ENCODE results near the gene ROGDI.

DNA sequence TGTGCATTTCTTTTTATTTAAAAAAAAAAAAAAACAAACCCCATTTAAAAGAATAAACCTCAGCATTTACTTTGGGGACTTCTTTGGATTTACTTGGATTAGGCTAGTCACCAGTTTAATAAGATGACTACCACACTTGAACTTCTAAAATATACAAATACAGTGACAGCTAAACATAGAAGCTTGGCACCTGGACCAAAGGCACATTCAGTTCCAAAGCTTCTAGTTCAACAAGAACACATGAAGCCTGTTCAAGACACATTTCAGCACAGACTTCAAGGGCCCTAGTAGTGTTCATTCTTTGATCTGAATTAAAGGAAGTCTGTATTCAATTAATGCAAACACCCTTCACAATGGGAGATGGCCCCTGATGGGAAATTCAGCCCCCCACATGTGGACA lies 11.6 kb upstream of the ROGDI start:
- no peak for TF ChIP-seq POLR2A (IDR thresholded peaks at IDR 0.05; ENCODE audit: low read length)
- TF ChIP-seq GATA1 (IDR thresholded peaks at IDR 0.05; ENCODE audit: low read depth, low read length), result no peak

All from erythroblast (primary cell).